SK-N-SH (cell line): ENCODE results near the gene PHF21A. TPM values are rescaled to one million over a fixed set of nuclear protein-coding genes. Genes with fewer than 3 reads are reported as not detected.
A peak's percentile ranks its signal among the peaks of the same experiment; 100 is the strongest.

Source experiments
- CTCF ChIA-PET: fragments of 300-600, 350-600 bp; formaldehyde crosslinking; extraction: SDS; loops from one replicate; lab custom pipeline; 2021; lab: Yijun Ruan, JAX
- POLR2A ChIA-PET: fragments of 350-600 bp; sonication (Branson Sonifier 250); formaldehyde crosslinking; extraction: SDS; loops from one replicate; lab custom pipeline; 2020; ENCODE audit warnings: antibody characterized with exemption, inconsistent platforms; lab: Yijun Ruan, JAX
- DNase-seq: peaks from one replicate; pipeline ENCODE4 v3.0.0; 2012
- H2AFZ ChIP-seq: fragments of 200-600 bp; sonication (generic); 2 replicates; pipeline ENCODE4 v1.8.1; 2016; ENCODE audit warnings: antibody characterized with exemption, mild to moderate bottlenecking, low read depth
- H3F3A ChIP-seq: fragments of 200-600 bp; sonication (generic); replicated peaks from 2 replicates; pipeline ENCODE3; 2016; ENCODE audit warnings: antibody characterized with exemption, mild to moderate bottlenecking; ENCODE audit not compliant: insufficient read depth
- H3K27ac ChIP-seq, 2 experiments: fragments of 200-500 bp in 1 of 2; fragments of 200-600 bp in 1 of 2; sonication (Bioruptor generic) in 1 of 2; sonication (generic), shearing (Covaris generic) in 1 of 2; 2 replicates each; pipeline versions ENCODE4 v1.5.1 to v1.6.1; 2014 to 2016; ENCODE audit warnings: low read depth in 2 of 2, inconsistent platforms in 1 of 2, low read length in 1 of 2, mild to moderate bottlenecking in 1 of 2, mixed read lengths in 1 of 2
- H3K27me3 ChIP-seq: fragments of 200-600 bp; sonication (generic), shearing (Covaris generic); 2 replicates; pipeline ENCODE4 v1.6.1; 2016; ENCODE audit warnings: mixed run types; ENCODE audit not compliant: insufficient read depth
- H3K36me3 ChIP-seq, 2 experiments: fragments of 200-500 bp in 1 of 2; fragments of 200-600 bp in 1 of 2; sonication (Bioruptor generic) in 1 of 2; sonication (generic) in 1 of 2; replicated peaks in 1 of 2; 2 replicates each; pipeline versions ENCODE3 to v1.5.1; 2014 to 2016; ENCODE audit warnings: low read length in 1 of 2, mild to moderate bottlenecking in 1 of 2; ENCODE audit not compliant: insufficient read depth in 2 of 2, control insufficient read depth in 1 of 2
- H3K4me1 ChIP-seq, 2 experiments: fragments of 200-500 bp in 1 of 2; fragments of 200-600 bp in 1 of 2; sonication (Bioruptor generic) in 1 of 2; sonication (generic), shearing (Covaris generic) in 1 of 2; 2 replicates each; pipeline versions ENCODE4 v1.5.1 to v1.6.1; 2014 to 2016; ENCODE audit warnings: low read depth in 1 of 2, low read length in 1 of 2, mixed run types in 1 of 2; ENCODE audit not compliant: insufficient read depth in 2 of 2, control insufficient read depth in 1 of 2
- H3K4me2 ChIP-seq: fragments of 200-600 bp; sonication (generic), shearing (Covaris generic); 2 replicates; pipeline ENCODE4 v1.6.1; 2017; ENCODE audit warnings: mixed run types
- H3K4me3 ChIP-seq, 2 experiments: fragments of 200-500 bp in 1 of 2; fragments of 200-600 bp in 1 of 2; sonication (Bioruptor generic) in 1 of 2; sonication (generic), shearing (Covaris generic) in 1 of 2; 2 replicates each; pipeline versions ENCODE4 v1.5.1 to v1.8.1; 2014 to 2016; ENCODE audit warnings: low read depth in 2 of 2, inconsistent platforms in 1 of 2, low read length in 1 of 2, mild to moderate bottlenecking in 1 of 2, mixed read lengths in 1 of 2, moderate library complexity in 1 of 2
- H3K79me2 ChIP-seq: fragments of 200-600 bp; sonication (generic); 2 replicates; pipeline ENCODE4 v1.8.1; 2017; ENCODE audit warnings: mild to moderate bottlenecking; ENCODE audit not compliant: insufficient read depth
- H3K9ac ChIP-seq: fragments of 200-600 bp; sonication (generic); 2 replicates; pipeline ENCODE4 v1.6.1; 2017; ENCODE audit warnings: mixed run types
- H3K9me2 ChIP-seq: fragments of 200-600 bp; sonication (generic); 2 replicates; pipeline ENCODE4 v1.6.1; 2017; ENCODE audit warnings: mixed run types
- H3K9me3 ChIP-seq: fragments of 200-600 bp; sonication (generic); 2 replicates; pipeline ENCODE4 v1.6.1; 2017; ENCODE audit warnings: mixed run types, mild to moderate bottlenecking, moderate library complexity
- H4K20me1 ChIP-seq: fragments of 200-600 bp; sonication (generic); 2 replicates; pipeline ENCODE4 v1.6.1; 2017; ENCODE audit warnings: mild to moderate bottlenecking, mixed run types; ENCODE audit not compliant: insufficient read depth
- CHD2 ChIP-seq: fragments of 150-350 bp; IDR thresholded peaks from 2 replicates; pipeline ENCODE4 v1.6.1; 2018; ENCODE audit warnings: low read length; ENCODE audit not compliant: partially characterized antibody
- CTCF ChIP-seq: fragments of 200-600 bp; sonication (generic); IDR thresholded peaks from 2 replicates; pipeline ENCODE4 v1.6.1; 2017; ENCODE audit warnings: antibody characterized with exemption, mild to moderate bottlenecking, moderate library complexity
- ELF1 ChIP-seq: IDR thresholded peaks from 2 replicates; pipeline ENCODE4 v1.4.0; 2012
- FOSL2 ChIP-seq: IDR thresholded peaks from 2 replicates; pipeline ENCODE4 v1.4.0; 2012; ENCODE audit warnings: low read depth, mild to moderate bottlenecking, moderate library complexity, borderline replicate concordance
- FOXM1 ChIP-seq: IDR thresholded peaks from 2 replicates; pipeline ENCODE4 v1.4.0; 2012; ENCODE audit warnings: low read depth, mild to moderate bottlenecking
- GABPA ChIP-seq: IDR thresholded peaks from 2 replicates; pipeline ENCODE4 v1.4.0; 2012; ENCODE audit warnings: low read depth, mild to moderate bottlenecking
- IRF3 ChIP-seq: fragments of 150-350 bp; IDR thresholded peaks from 2 replicates; pipeline ENCODE4 v1.6.1; 2016; ENCODE audit warnings: mild to moderate bottlenecking, low read depth, low read length
- MEF2A ChIP-seq: IDR thresholded peaks from 2 replicates; pipeline ENCODE4 v1.4.0; 2012; ENCODE audit warnings: low read depth, borderline replicate concordance
- PBX3 ChIP-seq: IDR thresholded peaks from 2 replicates; pipeline ENCODE4; 2012
- REST ChIP-seq: IDR thresholded peaks from 2 replicates; pipeline ENCODE4 v1.6.1; 2012; ENCODE audit warnings: mild to moderate bottlenecking, low read depth, low read length, moderate library complexity
- RXRA ChIP-seq: IDR thresholded peaks from 2 replicates; pipeline ENCODE4 v1.4.0; 2012; ENCODE audit warnings: low read depth, mild to moderate bottlenecking, borderline replicate concordance
- SIN3A ChIP-seq: IDR thresholded peaks from 2 replicates; pipeline ENCODE4 v1.6.1; 2012; ENCODE audit warnings: low read depth, mild to moderate bottlenecking, low read length, moderate library complexity, borderline replicate concordance
- SMC3 ChIP-seq: IDR thresholded peaks from 2 replicates; pipeline ENCODE4 v1.6.1; 2012; ENCODE audit warnings: low read depth, low read length, improper control_type of control experiment
- ZBTB33 ChIP-seq: IDR thresholded peaks from 2 replicates; pipeline ENCODE4 v1.4.0; 2012; ENCODE audit warnings: low read depth, borderline replicate concordance
- WGBS: methylation state at CpG from one replicate; pipeline ENCODE4 v1.1.6; 2017; ENCODE audit warnings: low lambda C conversion rate; 5-methylcytosine and 5-hydroxymethylcytosine counted together
- polyA plus RNA-seq, 3 experiments: library from polyadenylated mRNA; depleted of rRNA; stranded (reverse); fragments of >200 nt; gene quantifications; 2 replicates each; pipeline ENCODE4 v1.2.3, GENCODE V29; 2012

PHF21A gene
- polyA plus RNA-seq, 1 of the 3 experiments (the other 2 are of a cell fraction) = 18.8 TPM

GRCh38 chr11:45995342-45995734, 125.9 kb downstream of the PHF21A start:
- Histone ChIP-seq H3K4me1 (peaks cover 16 to 24% of the 10 kb centered on the region in 2 experiments; a peak in 3 of 4 replicates), H3K9me2 (no peaks in the 10 kb centered on the region), H3K36me3 (peaks cover 0 to 2% of the 10 kb centered on the region in 2 experiments), H3K9me3 (no peaks in the 10 kb centered on the region), H3K79me2 (0 out of 2 replicates have a peak, but pooled peaks cover 3% of the 10 kb centered on the region), H3K27ac (peak overlapping the region in 1 of 2 experiments; percentile 67; a peak in 2 of 4 replicates), H3F3A (no peaks in the 10 kb centered on the region), H4K20me1 (peaks cover 11% of the 10 kb centered on the region; the same call in 1 of the 2 replicates), H2AFZ (no peak overlapping the region), H3K4me2 (no peak overlapping the region), H3K27me3 (no peaks in the 10 kb centered on the region), H3K4me3 (no peak overlapping the region), H3K9ac (no peak overlapping the region)
- DNase-seq = no peak
- TF ChIP-seq FOSL2 (no peak), ELF1 (no peak), IRF3 (no peak), GABPA (no peak), PBX3 (no peak), REST (no peak), CHD2 (no peak), MEF2A (no peak), ZBTB33 (no peak), SIN3A (no peak), RXRA (no peak), CTCF (no peak), FOXM1 (no peak), SMC3 (no peak)
- WGBS = 74% methylated on average over 1 of the region's 1 CpG
- CTCF ChIA-PET = interaction anchor here (0.5 to 3.9 kb wide), 8 partner anchors 11 to 356 kb away, joined by 3 to 33 read pairs (median 4); no protein-coding TSS in a partner anchor
- POLR2A ChIA-PET = interaction anchor here (0.6 kb wide), 1 partner anchor 104 kb away, joined by 4 read pairs; no protein-coding TSS in a partner anchor
